ENCODE measurements around the gene FDXACB1.

FDXACB1 gene

GRCh38 chr11:111921541-111922230 is 42.7 kb upstream of the FDXACB1 start:
- no peak for TF ChIP-seq CTCF (IDR thresholded peaks at IDR 0.05; ENCODE audit: low read depth, low read length)
- no peak for DNase-seq (ENCODE audit: extremely low read depth, low read depth)

- TF ChIP-seq CTCF (IDR thresholded peaks at IDR 0.05; ENCODE audit: low read depth, low read length), result no peak
Measured at GRCh38 chr11:111920908-111921307, 41.9 kb upstream of the FDXACB1 start.

GRCh38 chr11:111918390-111919256 is 39.7 kb upstream of the FDXACB1 start, which contains the start of gene C11orf52:
C11orf52 (plus strand) TSS chr11:111918913; CDS start chr11:111918973, 60 bp downstream.
- TF ChIP-seq CTCF (IDR thresholded peaks at IDR 0.05; ENCODE audit: low read depth, low read length), result no peak
- no peak for DNase-seq (ENCODE audit: extremely low read depth, low read depth)

More at GRCh38 chr11:111920908-111921307, 41.9 kb upstream of the FDXACB1 start:
- DNase-seq (ENCODE audit: extremely low read depth, low read depth), result no peak

GRCh38 chr11:111917788-111918187 is 38.8 kb upstream of the FDXACB1 start:
- no peak for TF ChIP-seq CTCF (IDR thresholded peaks at IDR 0.05; ENCODE audit: low read depth, low read length)
- no peak for DNase-seq (ENCODE audit: extremely low read depth, low read depth)

GRCh38 chr11:111917312-111917711 is 38.3 kb upstream of the FDXACB1 start:
- no peak for TF ChIP-seq CTCF (IDR thresholded peaks at IDR 0.05; ENCODE audit: low read depth, low read length)
- no peak for DNase-seq (ENCODE audit: extremely low read depth, low read depth)

- DNase-seq (ENCODE audit: extremely low read depth, low read depth), result no peak
- TF ChIP-seq CTCF (IDR thresholded peaks at IDR 0.05; ENCODE audit: low read depth, low read length), result no peak
Measured at GRCh38 chr11:111916768-111917167, 37.8 kb upstream of the FDXACB1 start.

GRCh38 chr11:111913997-111914396 is 35.0 kb upstream of the FDXACB1 start:
- DNase-seq (ENCODE audit: extremely low read depth, low read depth), result peak; percentile 43
- no peak for TF ChIP-seq CTCF (IDR thresholded peaks at IDR 0.05; ENCODE audit: low read depth, low read length)

Data from AG09319 (cell line).